Measurements from ENCODE around the gene PHLDA3.

Gene PHLDA3

DNA sequence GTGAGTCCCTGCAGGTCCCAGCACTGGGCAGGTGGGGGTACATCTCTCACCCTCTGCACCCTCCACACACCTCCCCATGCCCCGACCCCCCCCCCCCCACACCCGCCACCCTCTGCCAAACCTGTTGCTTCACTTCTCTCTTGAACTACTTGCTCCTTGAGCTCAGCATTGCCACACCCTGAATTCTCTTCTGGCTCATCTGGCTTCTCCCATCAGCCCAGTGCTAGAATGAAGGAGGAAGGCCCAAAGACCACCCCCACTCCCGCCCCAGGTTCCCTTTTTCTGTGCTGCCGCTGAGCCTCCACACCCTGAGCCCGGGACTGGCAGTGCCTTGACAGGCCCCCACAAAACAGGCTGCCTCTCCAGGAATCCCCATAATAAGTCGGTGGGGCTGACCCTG lies 41.0 kb downstream of the PHLDA3 start:
- Histone ChIP-seq H3K4me1 (ENCODE audit: control insufficient read depth, insufficient read depth, low read length, unreplicated experiment) (no peaks in the 10 kb centered on the region), H3K4me3 (ENCODE audit: low read depth, low read length) (no peak overlapping the region), H3K79me2 (ENCODE audit: control insufficient read depth, insufficient read depth, low read length, unreplicated experiment) (no peaks in the 10 kb centered on the region), H3K27ac (ENCODE audit: low read depth, low read length) (no peak overlapping the region), H3K27me3 (ENCODE audit: insufficient read depth, low read length) (no peaks in the 10 kb centered on the region), H3K36me3 (ENCODE audit: insufficient read depth, low read length) (no peaks in the 10 kb centered on the region), H2AFZ (ENCODE audit: low read length, unreplicated experiment) (no peak overlapping the region)

- Histone ChIP-seq H3K27ac (ENCODE audit: low read depth, low read length) (no peak overlapping the region), H3K4me1 (ENCODE audit: control insufficient read depth, insufficient read depth, low read length, unreplicated experiment) (no peaks in the 10 kb centered on the region), H3K36me3 (ENCODE audit: insufficient read depth, low read length) (no peaks in the 10 kb centered on the region), H3K4me3 (ENCODE audit: low read depth, low read length) (no peak overlapping the region), H2AFZ (ENCODE audit: low read length, unreplicated experiment) (no peak overlapping the region), H3K79me2 (ENCODE audit: control insufficient read depth, insufficient read depth, low read length, unreplicated experiment) (no peaks in the 10 kb centered on the region), H3K27me3 (ENCODE audit: insufficient read depth, low read length) (no peaks in the 10 kb centered on the region)
Observed at GRCh38 chr1:201426479-201427310, 42.3 kb downstream of the PHLDA3 start.

DNA sequence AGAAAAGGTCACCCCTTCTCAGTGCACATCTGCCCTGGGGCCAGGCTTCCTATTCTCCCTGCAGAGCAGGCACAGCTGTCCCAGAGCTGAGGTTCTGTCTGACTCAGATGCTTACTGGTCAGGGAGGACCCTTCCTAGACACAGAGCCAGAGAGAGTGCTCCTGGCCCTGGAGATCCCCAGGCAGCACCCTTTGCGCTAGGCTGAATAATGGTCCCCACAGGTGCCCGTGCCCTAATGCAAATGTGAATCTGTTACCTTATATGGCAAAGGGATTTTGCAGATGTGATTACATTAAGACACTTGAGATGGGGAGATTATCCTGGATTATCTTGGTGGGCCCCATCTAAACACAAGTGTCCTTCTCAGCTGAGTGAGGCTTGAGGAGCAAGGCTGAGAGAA lies 44.8 kb downstream of the PHLDA3 start:
- Histone ChIP-seq H3K79me2 (ENCODE audit: control insufficient read depth, insufficient read depth, low read length, unreplicated experiment) (no peaks in the 10 kb centered on the region), H2AFZ (ENCODE audit: low read length, unreplicated experiment) (no peak overlapping the region), H3K36me3 (ENCODE audit: insufficient read depth, low read length) (no peaks in the 10 kb centered on the region), H3K4me1 (ENCODE audit: control insufficient read depth, insufficient read depth, low read length, unreplicated experiment) (no peaks in the 10 kb centered on the region), H3K27me3 (ENCODE audit: insufficient read depth, low read length) (peaks cover 19% of the 10 kb centered on the region), H3K4me3 (ENCODE audit: low read depth, low read length) (no peak overlapping the region), H3K27ac (ENCODE audit: low read depth, low read length) (no peak overlapping the region)

- H3K4me3 ChIP-seq (ENCODE audit: low read depth, low read length), result no peak overlapping the region
- no peaks in the 10 kb centered on the region for H3K79me2 ChIP-seq (ENCODE audit: control insufficient read depth, insufficient read depth, low read length, unreplicated experiment)
- no peak overlapping the region for H2AFZ ChIP-seq (ENCODE audit: low read length, unreplicated experiment)
- H3K4me1 ChIP-seq (ENCODE audit: control insufficient read depth, insufficient read depth, low read length, unreplicated experiment), result no peaks in the 10 kb centered on the region
- no peak overlapping the region for H3K27ac ChIP-seq (ENCODE audit: low read depth, low read length)
- H3K36me3 ChIP-seq (ENCODE audit: insufficient read depth, low read length), result no peaks in the 10 kb centered on the region
- peaks cover 23% of the 10 kb centered on the region for H3K27me3 ChIP-seq (ENCODE audit: insufficient read depth, low read length)
Observed at GRCh38 chr1:201423655-201424054, 45.3 kb downstream of the PHLDA3 start.

DNA sequence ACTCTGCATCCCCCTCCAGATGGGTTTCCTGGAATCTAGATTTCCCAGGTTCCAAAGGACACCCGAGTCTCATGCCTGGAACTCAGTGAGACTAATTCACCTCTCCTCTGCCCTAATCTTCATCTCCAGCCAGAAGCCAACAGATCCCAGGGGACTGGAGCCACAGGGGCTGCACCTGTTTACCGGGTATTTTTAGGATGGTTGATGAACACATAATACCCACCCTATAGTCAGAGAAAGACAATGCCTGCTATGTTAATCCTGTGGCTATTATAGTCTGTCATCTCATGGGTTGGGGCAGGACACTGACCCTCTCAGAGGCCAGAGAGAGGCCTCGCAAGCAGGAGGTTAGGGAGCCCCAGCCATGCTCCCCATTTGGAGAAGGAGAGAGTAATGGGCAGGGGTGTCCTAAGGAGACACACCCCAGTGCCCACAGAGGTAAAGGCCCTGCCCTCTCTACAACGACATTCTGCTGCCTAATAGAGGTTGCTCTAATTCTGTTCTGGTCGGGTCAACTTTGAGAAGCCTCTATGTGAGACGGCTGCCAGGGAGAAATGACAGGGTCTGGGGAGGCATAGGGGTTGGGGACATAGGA lies 46.5 kb downstream of the PHLDA3 start:
- Histone ChIP-seq H3K4me3 (ENCODE audit: low read depth, low read length) (no peak overlapping the region), H2AFZ (ENCODE audit: low read length, unreplicated experiment) (no peak overlapping the region), H3K79me2 (ENCODE audit: control insufficient read depth, insufficient read depth, low read length, unreplicated experiment) (no peaks in the 10 kb centered on the region), H3K27me3 (ENCODE audit: insufficient read depth, low read length) (peaks cover 29% of the 10 kb centered on the region), H3K4me1 (ENCODE audit: control insufficient read depth, insufficient read depth, low read length, unreplicated experiment) (no peaks in the 10 kb centered on the region), H3K27ac (ENCODE audit: low read depth, low read length) (no peak overlapping the region), H3K36me3 (ENCODE audit: insufficient read depth, low read length) (no peaks in the 10 kb centered on the region)

DNA sequence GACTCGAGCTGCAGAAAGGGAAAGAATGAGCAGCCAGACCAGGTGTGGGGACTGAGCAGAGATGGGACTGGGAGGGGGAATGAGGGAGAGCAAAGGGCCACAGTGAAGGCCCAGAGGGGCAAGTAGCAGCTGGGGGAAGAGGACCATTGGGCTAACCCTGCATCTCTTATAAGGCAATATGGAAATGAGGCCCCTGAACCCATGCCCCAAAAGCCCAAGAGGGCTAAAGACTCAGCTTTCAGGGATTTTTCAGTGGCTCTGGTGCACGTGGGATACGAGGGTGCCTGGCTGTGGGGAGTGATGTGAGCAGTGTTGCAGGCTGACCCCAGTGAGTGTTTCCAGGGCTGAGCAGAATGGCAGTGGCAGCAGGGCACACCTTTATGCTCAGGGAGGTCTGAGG lies 47.0 kb downstream of the PHLDA3 start:
- H3K27ac ChIP-seq (ENCODE audit: low read depth, low read length), result no peak overlapping the region
- H3K4me3 ChIP-seq (ENCODE audit: low read depth, low read length), result no peak overlapping the region
- no peaks in the 10 kb centered on the region for H3K79me2 ChIP-seq (ENCODE audit: control insufficient read depth, insufficient read depth, low read length, unreplicated experiment)
- H3K27me3 ChIP-seq (ENCODE audit: insufficient read depth, low read length), result peaks cover 34% of the 10 kb centered on the region
- no peaks in the 10 kb centered on the region for H3K36me3 ChIP-seq (ENCODE audit: insufficient read depth, low read length)
- H3K4me1 ChIP-seq (ENCODE audit: control insufficient read depth, insufficient read depth, low read length, unreplicated experiment), result no peaks in the 10 kb centered on the region
- H2AFZ ChIP-seq (ENCODE audit: low read length, unreplicated experiment), result no peak overlapping the region

GRCh38 chr1:201421041-201421440 lies 47.9 kb downstream of the PHLDA3 start:
- Histone ChIP-seq H3K27ac (ENCODE audit: low read depth, low read length) (no peak overlapping the region), H3K4me1 (ENCODE audit: control insufficient read depth, insufficient read depth, low read length, unreplicated experiment) (no peaks in the 10 kb centered on the region), H3K4me3 (ENCODE audit: low read depth, low read length) (no peak overlapping the region), H3K36me3 (ENCODE audit: insufficient read depth, low read length) (no peaks in the 10 kb centered on the region), H2AFZ (ENCODE audit: low read length, unreplicated experiment) (no peak overlapping the region), H3K79me2 (ENCODE audit: control insufficient read depth, insufficient read depth, low read length, unreplicated experiment) (no peaks in the 10 kb centered on the region), H3K27me3 (ENCODE audit: insufficient read depth, low read length) (peaks cover 44% of the 10 kb centered on the region)

GRCh38 chr1:201420608-201421002 lies 48.4 kb downstream of the PHLDA3 start:
- H2AFZ ChIP-seq (ENCODE audit: low read length, unreplicated experiment), result no peak overlapping the region
- no peaks in the 10 kb centered on the region for H3K4me1 ChIP-seq (ENCODE audit: control insufficient read depth, insufficient read depth, low read length, unreplicated experiment)
- no peak overlapping the region for H3K27ac ChIP-seq (ENCODE audit: low read depth, low read length)
- H3K79me2 ChIP-seq (ENCODE audit: control insufficient read depth, insufficient read depth, low read length, unreplicated experiment), result no peaks in the 10 kb centered on the region
- H3K27me3 ChIP-seq (ENCODE audit: insufficient read depth, low read length), result peaks cover 48% of the 10 kb centered on the region
- no peak overlapping the region for H3K4me3 ChIP-seq (ENCODE audit: low read depth, low read length)
- no peaks in the 10 kb centered on the region for H3K36me3 ChIP-seq (ENCODE audit: insufficient read depth, low read length)

- Histone ChIP-seq H3K79me2 (ENCODE audit: control insufficient read depth, insufficient read depth, low read length, unreplicated experiment) (no peaks in the 10 kb centered on the region), H3K4me3 (ENCODE audit: low read depth, low read length) (no peak overlapping the region), H2AFZ (ENCODE audit: low read length, unreplicated experiment) (no peak overlapping the region), H3K27me3 (ENCODE audit: insufficient read depth, low read length) (peaks cover 54% of the 10 kb centered on the region), H3K27ac (ENCODE audit: low read depth, low read length) (no peak overlapping the region), H3K4me1 (ENCODE audit: control insufficient read depth, insufficient read depth, low read length, unreplicated experiment) (no peaks in the 10 kb centered on the region), H3K36me3 (ENCODE audit: insufficient read depth, low read length) (no peaks in the 10 kb centered on the region)
Observed at GRCh38 chr1:201419746-201420607, 49.0 kb downstream of the PHLDA3 start.

- Histone ChIP-seq H3K27me3 (ENCODE audit: insufficient read depth, low read length) (peaks cover 61% of the 10 kb centered on the region), H3K4me1 (ENCODE audit: control insufficient read depth, insufficient read depth, low read length, unreplicated experiment) (no peaks in the 10 kb centered on the region), H3K36me3 (ENCODE audit: insufficient read depth, low read length) (no peaks in the 10 kb centered on the region), H3K79me2 (ENCODE audit: control insufficient read depth, insufficient read depth, low read length, unreplicated experiment) (no peaks in the 10 kb centered on the region), H2AFZ (ENCODE audit: low read length, unreplicated experiment) (no peak overlapping the region), H3K27ac (ENCODE audit: low read depth, low read length) (no peak overlapping the region), H3K4me3 (ENCODE audit: low read depth, low read length) (no peak overlapping the region)
Observed at GRCh38 chr1:201419256-201419655, 49.7 kb downstream of the PHLDA3 start.

Measured in ACC112 (cell line).